D721Med (cell line): Measurements from ENCODE around the gene ABL1.

Source experiments
- DNase-seq: peaks from one replicate; pipeline ENCODE4 v3.0.0; 2011; ENCODE audit warnings: low spot score; ENCODE audit not compliant: insufficient read length
- FAIRE-seq: peaks from 2 replicates; lab custom pipeline; 2011; peaks lifted over from hg19 to GRCh38; lab: Jason Lieb, UNC
- TF ChIP-seq, protein P1 (sequence below): IDR thresholded peaks from 2 replicates; pipeline ENCODE4 v1.5.1; 2012; ENCODE audit warnings: mild to moderate bottlenecking, control low read depth; ENCODE audit not compliant: insufficient read depth; ENCODE audit errors: missing control alignments

The ABL1 gene

DNA sequence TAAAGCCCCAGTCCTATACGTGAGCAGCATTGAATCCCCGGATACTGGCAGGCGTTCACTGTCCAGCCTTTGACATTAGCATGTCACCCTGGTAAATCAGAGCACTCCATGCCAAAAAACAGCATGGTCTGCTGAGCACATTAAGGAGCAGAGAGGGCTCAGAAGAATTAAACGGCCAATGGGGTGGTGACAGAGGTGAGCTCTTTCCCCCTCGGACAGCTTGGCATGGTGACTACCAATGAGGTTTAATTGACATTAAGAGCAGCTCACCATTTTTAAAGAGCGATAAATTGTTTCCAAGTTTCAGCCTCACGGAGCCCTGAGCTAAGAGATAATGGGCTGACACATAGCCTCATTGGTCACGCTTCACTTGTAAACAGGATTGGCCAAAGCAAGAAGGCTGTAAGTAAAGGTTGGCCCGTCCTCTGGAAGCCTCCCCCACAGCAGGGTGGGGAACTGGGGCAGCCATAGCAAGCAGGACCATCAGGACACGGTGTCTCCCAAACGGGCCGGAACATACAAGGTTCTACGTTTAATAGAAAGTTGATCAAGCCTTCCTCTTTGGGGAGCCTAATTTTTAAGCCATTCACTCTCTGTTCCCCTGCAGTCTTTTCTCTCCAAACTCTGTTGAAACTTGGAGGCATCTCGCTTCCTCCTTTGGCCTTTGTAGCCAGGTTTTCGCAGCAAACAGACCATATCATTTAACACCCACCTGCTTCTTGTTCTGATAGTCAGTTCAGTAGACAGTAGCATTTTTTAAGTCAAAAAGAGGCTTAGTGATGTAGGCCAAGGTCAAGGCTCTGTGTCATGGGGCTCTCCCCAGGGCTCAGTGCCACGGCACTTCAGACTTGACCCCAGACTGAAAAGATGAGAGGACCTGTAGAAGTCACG, 35.7 kb downstream of the ABL1 start:
- DNase-seq (no peak), FAIRE-seq (no peak)
- TF ChIP-seq, protein P1, sequence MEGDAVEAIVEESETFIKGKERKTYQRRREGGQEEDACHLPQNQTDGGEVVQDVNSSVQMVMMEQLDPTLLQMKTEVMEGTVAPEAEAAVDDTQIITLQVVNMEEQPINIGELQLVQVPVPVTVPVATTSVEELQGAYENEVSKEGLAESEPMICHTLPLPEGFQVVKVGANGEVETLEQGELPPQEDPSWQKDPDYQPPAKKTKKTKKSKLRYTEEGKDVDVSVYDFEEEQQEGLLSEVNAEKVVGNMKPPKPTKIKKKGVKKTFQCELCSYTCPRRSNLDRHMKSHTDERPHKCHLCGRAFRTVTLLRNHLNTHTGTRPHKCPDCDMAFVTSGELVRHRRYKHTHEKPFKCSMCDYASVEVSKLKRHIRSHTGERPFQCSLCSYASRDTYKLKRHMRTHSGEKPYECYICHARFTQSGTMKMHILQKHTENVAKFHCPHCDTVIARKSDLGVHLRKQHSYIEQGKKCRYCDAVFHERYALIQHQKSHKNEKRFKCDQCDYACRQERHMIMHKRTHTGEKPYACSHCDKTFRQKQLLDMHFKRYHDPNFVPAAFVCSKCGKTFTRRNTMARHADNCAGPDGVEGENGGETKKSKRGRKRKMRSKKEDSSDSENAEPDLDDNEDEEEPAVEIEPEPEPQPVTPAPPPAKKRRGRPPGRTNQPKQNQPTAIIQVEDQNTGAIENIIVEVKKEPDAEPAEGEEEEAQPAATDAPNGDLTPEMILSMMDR, result no peak

DNA sequence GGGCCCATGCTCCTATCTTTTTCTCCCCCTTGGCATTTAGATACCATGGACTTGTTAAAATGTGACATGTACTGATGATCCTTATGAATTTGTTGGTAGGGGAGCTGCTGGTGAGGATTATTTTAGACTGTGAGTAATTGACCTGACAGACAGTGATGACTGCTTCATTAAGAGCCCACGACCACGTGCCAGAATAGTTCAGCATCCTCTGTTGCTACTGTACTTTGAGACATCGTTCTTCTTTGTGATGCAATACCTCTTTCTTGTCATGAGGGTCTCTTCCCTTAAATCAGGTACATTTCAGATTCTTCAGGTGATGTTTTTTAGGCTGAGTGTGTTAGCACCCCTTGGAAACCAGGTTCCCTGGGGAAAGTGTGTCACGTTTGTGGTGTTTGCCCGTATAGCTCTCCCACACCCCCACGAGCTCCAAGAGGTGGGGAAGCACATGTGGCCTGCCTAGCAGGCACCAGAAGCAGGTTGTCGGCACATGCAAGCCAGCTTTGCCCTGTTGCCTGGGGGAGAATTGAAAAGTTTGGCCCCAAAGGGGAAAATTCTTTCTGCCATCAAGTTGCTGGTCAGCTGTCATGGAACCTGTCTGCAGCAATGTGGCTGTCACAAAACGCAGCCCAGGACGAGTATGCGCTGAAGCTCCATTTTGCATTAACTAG, 36.5 kb downstream of the ABL1 start:
- TF ChIP-seq, protein P1, result no peak

DNA sequence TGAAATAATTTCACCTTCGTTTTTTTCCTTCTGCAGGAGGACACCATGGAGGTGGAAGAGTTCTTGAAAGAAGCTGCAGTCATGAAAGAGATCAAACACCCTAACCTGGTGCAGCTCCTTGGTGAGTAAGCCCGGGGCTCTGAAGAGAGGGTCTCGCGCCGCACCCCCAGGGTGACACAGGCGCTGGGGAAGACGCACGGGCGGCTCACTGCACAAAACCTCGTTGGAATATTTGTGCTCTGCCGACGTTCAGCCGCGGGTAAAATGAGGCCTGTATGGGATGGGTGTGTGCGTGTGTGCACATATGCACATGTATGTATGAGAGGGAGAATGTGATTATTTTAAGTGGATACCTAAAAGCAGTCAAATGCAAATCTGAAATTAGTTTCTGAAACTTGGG, 37.0 kb downstream of the ABL1 start:
- FAIRE-seq, result no peak
- TF ChIP-seq, protein P1, result no peak
- DNase-seq, result no peak

More for the DNA sequence above, 36.5 kb downstream of the ABL1 start:
- no peak for DNase-seq
- FAIRE-seq, result no peak

DNA sequence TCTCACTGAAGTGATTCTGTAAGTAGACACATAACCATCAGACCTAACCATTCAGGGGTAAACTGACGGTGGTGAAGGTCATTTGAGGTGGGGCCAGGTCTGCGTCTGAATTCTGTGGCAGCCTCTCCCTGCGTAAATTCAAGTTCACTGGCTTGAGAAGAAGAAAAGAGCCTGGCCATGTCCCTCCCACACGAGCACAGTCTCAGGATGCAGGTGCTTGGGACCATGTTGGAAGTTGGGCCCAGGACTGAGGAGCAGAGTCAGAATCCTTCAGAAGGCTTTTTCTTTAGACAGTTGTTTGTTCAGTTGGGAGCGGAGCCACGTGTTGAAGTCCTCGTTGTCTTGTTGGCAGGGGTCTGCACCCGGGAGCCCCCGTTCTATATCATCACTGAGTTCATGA, 37.5 kb downstream of the ABL1 start:
- DNase-seq, result no peak
- no peak for FAIRE-seq
- TF ChIP-seq, protein P1, result no peak

DNA sequence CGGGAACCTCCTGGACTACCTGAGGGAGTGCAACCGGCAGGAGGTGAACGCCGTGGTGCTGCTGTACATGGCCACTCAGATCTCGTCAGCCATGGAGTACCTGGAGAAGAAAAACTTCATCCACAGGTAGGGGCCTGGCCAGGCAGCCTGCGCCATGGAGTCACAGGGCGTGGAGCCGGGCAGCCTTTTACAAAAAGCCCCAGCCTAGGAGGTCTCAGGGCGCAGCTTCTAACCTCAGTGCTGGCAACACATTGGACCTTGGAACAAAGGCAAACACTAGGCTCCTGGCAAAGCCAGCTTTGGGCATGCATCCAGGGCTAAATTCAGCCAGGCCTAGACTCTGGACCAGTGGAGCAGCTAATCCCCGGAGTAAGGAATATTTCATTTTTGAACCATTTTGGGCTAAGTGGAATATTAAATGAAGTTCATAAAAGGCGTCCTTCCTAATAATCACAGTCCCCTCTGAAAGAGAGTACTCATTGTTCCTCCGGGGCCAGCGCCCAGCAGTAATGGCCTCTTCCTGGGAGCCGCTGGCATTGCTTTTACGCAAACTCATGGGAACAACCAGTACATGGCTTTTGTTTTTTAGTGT, 38.0 kb downstream of the ABL1 start:
- TF ChIP-seq, protein P1, result no peak
- no peak for FAIRE-seq
- no peak for DNase-seq

DNA sequence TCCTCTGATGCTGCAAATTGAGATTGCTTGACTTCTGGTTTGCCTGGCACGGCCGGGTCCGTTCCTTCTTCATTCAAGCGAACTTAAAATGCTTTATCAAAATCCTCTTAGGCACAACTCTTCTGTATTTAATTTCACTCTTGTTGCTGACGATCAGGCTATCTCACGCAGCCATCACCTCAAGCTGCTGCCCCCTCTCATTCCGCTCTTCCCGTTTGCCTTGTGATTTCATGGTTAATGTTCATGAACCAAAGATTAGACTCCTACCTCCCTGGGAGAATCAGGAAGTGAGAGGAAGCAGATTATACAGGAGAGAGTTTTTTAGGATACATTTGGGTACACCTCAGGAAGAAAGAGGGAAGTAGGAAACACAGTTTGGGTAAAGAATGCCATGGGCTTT, 38.9 kb downstream of the ABL1 start:
- TF ChIP-seq, protein P1, result no peak
- FAIRE-seq (no peak), DNase-seq (no peak)
